HG02973 (cell line): ENCODE measurements around the gene DBET.
"Not testable (repeated sequence)": the region's sequence is repeated elsewhere in the genome, so short reads cannot be mapped to it uniquely, and the experiment has no call there.

ENCODE experiments used
- ATAC-seq: cut with Tn5 transposase; IDR thresholded peaks from one replicate; pipeline ENCODE4 v1.9.1; 2021; ENCODE audit warnings: moderate library complexity; ENCODE audit not compliant: unreplicated experiment

The DBET gene

GRCh38 chr4:190049378-190050239, 14.7 kb upstream of the DBET start:
- ATAC-seq, result not testable (repeated sequence)

DNA sequence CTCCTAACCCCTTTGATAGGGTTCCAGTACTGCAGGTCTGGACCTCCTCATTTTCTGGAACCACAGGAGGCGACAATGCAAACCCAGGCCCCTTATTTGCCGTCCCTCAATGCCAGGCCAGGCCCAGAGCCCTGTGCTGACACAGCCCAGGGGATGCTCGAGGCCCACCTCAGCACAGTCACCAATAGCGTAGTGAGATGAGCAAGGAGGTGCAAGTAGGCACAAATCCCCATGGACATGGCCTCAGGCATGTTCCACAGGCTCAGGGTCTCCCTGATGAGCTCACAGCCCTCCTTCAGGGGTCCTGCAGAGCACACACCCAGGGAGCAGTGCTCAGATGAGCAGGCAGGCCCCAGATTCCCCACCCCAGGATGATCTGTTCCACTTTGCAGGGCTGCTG, 5.3 kb upstream of the DBET start:
- not testable (repeated sequence) for ATAC-seq

- not testable (repeated sequence) for ATAC-seq
Observed at GRCh38 chr4:190064805-190065204, 503 bp downstream of the DBET start.

- not testable (repeated sequence) for ATAC-seq
Observed at GRCh38 chr4:190068351-190068750, 4.0 kb downstream of the DBET start.

DNA sequence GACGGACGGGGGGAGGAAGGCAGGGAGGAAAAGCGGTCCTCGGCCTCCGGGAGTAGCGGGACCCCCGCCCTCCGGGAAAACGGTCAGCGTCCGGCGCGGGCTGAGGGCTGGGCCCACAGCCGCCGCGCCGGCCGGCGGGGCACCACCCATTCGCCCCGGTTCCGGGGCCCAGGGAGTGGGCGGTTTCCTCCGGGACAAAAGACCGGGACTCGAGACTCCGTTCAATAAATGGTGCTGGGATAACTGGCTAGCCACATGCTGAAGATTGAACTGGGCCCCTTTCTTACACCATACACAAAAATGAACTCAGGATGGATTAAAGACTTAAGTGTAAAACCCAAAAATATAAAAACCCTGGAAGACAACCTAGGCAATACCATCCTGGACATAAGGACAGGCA, 28.8 kb downstream of the DBET start:
- not testable (repeated sequence) for ATAC-seq

DNA sequence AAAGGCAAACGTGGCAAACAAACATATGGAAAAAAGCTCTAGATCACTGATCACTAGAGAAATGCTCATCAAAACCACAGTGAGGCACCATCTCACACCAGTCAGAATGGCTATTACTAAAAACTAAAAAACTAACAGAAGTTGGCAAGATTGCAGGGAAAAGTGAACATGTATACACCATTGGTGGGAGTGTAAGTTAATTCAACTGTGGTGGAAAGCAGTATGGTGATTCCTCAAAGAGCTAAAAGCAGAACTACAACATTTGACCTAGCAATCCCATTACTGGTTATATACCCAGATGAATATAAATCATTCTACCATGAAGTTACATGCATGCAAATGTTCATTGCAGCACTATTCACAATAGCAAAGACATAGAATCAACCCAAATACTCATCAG, 29.7 kb downstream of the DBET start:
- ATAC-seq, result not testable (repeated sequence)

DNA sequence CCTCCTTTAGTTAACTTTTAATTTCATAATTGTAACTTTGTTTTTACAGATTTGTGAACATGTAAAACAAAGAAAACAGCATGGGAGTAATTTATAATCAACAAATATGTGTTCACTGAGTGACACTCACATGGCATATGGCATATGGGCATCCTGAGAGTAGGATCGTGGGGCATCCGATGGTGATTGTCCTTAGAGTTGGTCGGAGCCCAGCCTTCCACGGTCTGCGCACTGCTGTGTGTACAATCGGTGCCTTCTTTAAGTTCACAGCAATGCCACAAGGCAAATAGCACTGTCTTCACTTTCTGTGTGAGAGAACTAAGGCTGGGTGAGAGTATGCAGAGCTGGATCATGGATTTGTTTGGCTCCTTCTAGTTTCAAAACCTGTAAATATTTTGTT, 31.0 kb downstream of the DBET start:
- ATAC-seq, result not testable (repeated sequence)

DNA sequence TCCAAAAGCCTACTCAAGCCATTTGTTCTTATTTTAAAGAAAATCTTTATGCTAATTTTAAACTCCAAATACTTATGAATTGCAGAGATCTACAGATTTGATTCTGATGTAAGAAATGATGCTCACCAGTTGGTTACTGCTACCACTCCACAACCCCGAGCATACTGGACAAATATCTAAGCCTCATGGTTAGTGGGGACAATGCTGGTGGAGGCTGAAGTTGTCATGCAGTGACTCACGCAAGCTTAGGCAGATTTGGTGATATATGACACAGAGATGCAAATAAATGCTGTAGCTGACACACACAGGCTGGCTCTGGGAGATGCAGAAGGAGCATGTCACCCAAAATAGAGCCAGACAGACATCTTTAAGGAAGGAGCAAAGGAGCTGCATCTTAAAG, 35.3 kb downstream of the DBET start:
- not testable (repeated sequence) for ATAC-seq

GRCh38 chr4:190101525-190101924, 37.2 kb downstream of the DBET start:
- ATAC-seq, result not testable (repeated sequence)

DNA sequence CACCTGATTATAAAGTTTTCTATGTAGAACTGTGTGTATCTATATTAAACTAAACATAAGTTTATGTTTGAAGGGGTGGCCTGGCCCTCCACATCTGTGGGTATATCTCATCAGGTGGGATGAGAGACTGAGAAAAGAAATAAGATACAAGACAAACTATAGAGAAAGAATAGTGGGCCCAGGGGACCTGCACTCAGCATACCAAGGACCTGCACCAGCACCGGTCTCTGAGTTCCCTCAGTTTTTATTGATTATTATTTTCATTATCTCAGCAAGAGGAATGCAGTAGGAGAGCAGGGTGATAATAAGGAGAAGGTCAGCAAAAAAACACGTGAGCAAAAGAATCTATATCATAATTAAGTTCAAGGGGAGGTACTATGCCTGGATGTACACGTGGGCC, 41.9 kb downstream of the DBET start:
- ATAC-seq, result not testable (repeated sequence)

GRCh38 chr4:190106611-190107480, 42.5 kb downstream of the DBET start:
- not testable (repeated sequence) for ATAC-seq

GRCh38 chr4:190107766-190108485, 43.6 kb downstream of the DBET start:
- not testable (repeated sequence) for ATAC-seq

GRCh38 chr4:190108756-190109155, 44.5 kb downstream of the DBET start:
- not testable (repeated sequence) for ATAC-seq

- ATAC-seq, result not testable (repeated sequence)
Observed at GRCh38 chr4:190109390-190110011, 45.2 kb downstream of the DBET start.

DNA sequence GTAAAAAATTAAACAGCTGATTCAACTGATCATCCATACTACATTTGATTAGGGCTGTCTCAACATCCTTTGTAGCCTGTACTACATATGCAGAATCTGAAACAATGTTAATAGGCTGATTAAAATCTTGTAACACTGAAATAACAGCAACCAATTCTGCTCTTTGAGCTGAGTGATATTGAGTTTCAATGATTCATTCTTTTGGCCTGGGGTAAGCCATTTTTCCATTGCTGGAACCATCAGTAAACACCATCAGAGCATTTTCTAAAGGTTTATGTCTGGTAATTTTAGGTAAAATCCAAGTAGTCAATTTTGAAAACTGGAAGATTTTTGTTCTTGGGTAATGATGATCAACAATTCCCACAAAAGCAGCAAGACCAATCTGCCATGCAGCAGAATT, 45.7 kb downstream of the DBET start:
- not testable (repeated sequence) for ATAC-seq

- not testable (repeated sequence) for ATAC-seq
Observed at GRCh38 chr4:190110570-190111295, 46.4 kb downstream of the DBET start.

DNA sequence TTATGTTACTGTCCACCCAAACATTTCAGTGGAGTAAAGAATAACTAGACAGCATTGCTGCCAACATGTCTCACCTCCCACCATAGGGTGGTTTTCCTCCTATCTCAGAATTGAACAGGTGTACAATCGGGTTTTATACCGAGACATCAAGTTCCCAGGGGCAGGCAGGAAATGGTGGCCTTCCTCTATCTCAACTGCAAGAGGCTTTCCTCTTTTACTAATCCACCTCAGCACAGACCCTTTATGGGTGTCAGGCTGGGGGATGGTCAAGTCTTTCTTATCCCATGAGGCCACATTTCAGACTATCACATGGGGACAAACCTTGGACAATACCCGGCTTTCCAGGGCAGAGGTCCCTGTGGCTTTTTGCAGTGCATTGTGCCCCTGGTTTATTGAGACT, 48.6 kb downstream of the DBET start:
- ATAC-seq, result not testable (repeated sequence)

- ATAC-seq, result not testable (repeated sequence)
Observed at GRCh38 chr4:190114991-190115390, 50.7 kb downstream of the DBET start.
